ENCODE measurements around the gene CASK.

GRCh38 chrX:41722816-41723618 lies 200.3 kb downstream of the CASK start:
- TF ChIP-seq, protein P1, sequence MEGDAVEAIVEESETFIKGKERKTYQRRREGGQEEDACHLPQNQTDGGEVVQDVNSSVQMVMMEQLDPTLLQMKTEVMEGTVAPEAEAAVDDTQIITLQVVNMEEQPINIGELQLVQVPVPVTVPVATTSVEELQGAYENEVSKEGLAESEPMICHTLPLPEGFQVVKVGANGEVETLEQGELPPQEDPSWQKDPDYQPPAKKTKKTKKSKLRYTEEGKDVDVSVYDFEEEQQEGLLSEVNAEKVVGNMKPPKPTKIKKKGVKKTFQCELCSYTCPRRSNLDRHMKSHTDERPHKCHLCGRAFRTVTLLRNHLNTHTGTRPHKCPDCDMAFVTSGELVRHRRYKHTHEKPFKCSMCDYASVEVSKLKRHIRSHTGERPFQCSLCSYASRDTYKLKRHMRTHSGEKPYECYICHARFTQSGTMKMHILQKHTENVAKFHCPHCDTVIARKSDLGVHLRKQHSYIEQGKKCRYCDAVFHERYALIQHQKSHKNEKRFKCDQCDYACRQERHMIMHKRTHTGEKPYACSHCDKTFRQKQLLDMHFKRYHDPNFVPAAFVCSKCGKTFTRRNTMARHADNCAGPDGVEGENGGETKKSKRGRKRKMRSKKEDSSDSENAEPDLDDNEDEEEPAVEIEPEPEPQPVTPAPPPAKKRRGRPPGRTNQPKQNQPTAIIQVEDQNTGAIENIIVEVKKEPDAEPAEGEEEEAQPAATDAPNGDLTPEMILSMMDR (IDR thresholded peaks at IDR 0.05): no peak
- TF ChIP-seq EP300 (IDR thresholded peaks at IDR 0.05): no peak

Measured in tibial nerve (tissue), 4 donors.